OCI-LY3 (cell line): ENCODE results near the gene UMODL1.

Experiments used
- H2AFZ ChIP-seq: fragments of 200-600, 300-600 bp; shearing (Covaris generic); 2 replicates; pipeline ENCODE4 v1.6.0; 2014; ENCODE audit warnings: antibody characterized with exemption, low read depth, low read length
- H3K27ac ChIP-seq: fragments of 200-600, 300-600 bp; sonication (generic); 2 replicates; pipeline ENCODE4 v1.5.1; 2014; ENCODE audit warnings: mild to moderate bottlenecking, low read length, moderate library complexity, mixed read lengths
- H3K27me3 ChIP-seq: fragments of 200-600, 300-600 bp; sonication (generic); 2 replicates; pipeline ENCODE4 v1.6.1; 2014; ENCODE audit warnings: low read depth, low read length, mixed read lengths
- H3K36me3 ChIP-seq: fragments of 200-600, 300-600 bp; sonication (generic); replicated peaks from 2 replicates; pipeline ENCODE3; 2014; ENCODE audit warnings: low read depth, low read length, mixed read lengths
- H3K4me1 ChIP-seq: fragments of 300-600, 200-600 bp; sonication (generic); 2 replicates; pipeline ENCODE4 v1.6.1; 2014; ENCODE audit warnings: low read length, mixed read lengths
- H3K4me2 ChIP-seq: fragments of 200-600, 300-600 bp; sonication (generic); 2 replicates; pipeline ENCODE4 v1.6.1; 2014; ENCODE audit warnings: low read length, mixed read lengths
- H3K4me3 ChIP-seq: fragments of 300-600, 200-600 bp; sonication (generic); 2 replicates; pipeline ENCODE4 v1.5.1; 2014; ENCODE audit warnings: antibody characterized with exemption, mild to moderate bottlenecking, low read length, moderate library complexity
- H3K79me2 ChIP-seq: fragments of 300-600, 200-600 bp; shearing (Covaris generic); 2 replicates; pipeline ENCODE4 v1.6.1; 2014; ENCODE audit warnings: mild to moderate bottlenecking, low read length, mixed read lengths
- H3K9ac ChIP-seq: fragments of 300-600, 200-600 bp; shearing (Covaris generic); 2 replicates; pipeline ENCODE4 v1.6.0; 2014; ENCODE audit warnings: mild to moderate bottlenecking, low read length, moderate library complexity
- H3K9me3 ChIP-seq: fragments of 200-600, 300-600 bp; shearing (Covaris generic); 2 replicates; pipeline ENCODE4 v1.6.1; 2014; ENCODE audit warnings: low read length, mixed read lengths; ENCODE audit not compliant: insufficient read depth
- H4K20me1 ChIP-seq: fragments of 200-600, 300-600 bp; sonication (generic); 2 replicates; pipeline ENCODE4 v1.6.1; 2016; ENCODE audit warnings: low read length, mixed read lengths; ENCODE audit not compliant: insufficient read depth
- EZH2phosphoT487 ChIP-seq: fragments of 200-600 bp; shearing (Covaris generic); IDR thresholded peaks from 2 replicates; pipeline ENCODE4 v1.6.1; 2018; ENCODE audit warnings: antibody characterized with exemption, mixed run types, low read depth
- TF ChIP-seq, protein P1 (sequence below): fragments of 200-600, 300-600 bp; sonication (generic); IDR thresholded peaks from 2 replicates; pipeline ENCODE4 v1.5.1; 2014; ENCODE audit warnings: antibody characterized with exemption, low read length, low read depth

Gene UMODL1

DNA sequence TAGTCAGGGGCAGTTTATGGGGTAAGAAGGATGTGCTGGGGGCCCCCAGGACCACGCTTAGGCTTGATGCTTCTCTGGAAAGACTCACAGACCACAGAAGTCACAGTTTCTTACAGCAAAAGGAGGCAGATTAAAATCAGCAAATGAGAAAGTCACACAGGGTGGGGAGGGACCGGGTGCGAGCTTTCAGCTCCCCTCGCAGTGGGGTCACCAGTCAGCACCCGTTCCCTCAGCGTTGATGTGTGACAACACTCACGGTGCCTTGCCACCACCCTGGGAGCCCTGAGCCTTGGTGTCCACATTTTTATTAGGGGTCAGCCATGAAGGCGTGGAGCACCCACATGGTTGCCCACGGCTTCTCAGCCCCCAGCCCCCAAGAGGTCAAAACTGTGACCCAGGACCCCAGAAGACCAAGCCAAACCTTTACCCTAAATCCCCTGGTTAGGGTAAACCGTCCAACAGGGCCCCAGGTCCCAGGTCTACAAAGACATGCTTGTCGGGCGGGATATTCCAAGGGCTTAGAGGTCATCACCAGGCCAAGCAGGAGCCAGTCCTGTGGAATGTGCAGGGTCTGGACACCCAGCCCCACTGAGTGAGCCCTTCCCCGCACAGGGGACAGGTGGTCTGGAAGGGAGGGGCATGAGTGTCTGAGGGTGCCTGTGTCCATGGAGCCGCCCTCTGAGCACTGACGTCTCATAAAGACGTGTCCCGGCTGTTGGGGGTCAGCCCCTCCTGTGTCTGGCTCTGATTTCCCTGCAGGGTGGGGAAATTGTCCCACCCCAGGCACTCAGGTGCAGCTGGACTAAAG is 83.3 kb downstream of the UMODL1 start:
- H3K4me2 ChIP-seq: no peak overlapping the region
- no peaks in the 10 kb centered on the region for H3K79me2 ChIP-seq
- H4K20me1 ChIP-seq: no peaks in the 10 kb centered on the region
- TF ChIP-seq, protein P1, sequence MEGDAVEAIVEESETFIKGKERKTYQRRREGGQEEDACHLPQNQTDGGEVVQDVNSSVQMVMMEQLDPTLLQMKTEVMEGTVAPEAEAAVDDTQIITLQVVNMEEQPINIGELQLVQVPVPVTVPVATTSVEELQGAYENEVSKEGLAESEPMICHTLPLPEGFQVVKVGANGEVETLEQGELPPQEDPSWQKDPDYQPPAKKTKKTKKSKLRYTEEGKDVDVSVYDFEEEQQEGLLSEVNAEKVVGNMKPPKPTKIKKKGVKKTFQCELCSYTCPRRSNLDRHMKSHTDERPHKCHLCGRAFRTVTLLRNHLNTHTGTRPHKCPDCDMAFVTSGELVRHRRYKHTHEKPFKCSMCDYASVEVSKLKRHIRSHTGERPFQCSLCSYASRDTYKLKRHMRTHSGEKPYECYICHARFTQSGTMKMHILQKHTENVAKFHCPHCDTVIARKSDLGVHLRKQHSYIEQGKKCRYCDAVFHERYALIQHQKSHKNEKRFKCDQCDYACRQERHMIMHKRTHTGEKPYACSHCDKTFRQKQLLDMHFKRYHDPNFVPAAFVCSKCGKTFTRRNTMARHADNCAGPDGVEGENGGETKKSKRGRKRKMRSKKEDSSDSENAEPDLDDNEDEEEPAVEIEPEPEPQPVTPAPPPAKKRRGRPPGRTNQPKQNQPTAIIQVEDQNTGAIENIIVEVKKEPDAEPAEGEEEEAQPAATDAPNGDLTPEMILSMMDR: no peak
- no peak for TF ChIP-seq EZH2phosphoT487
- H3K9me3 ChIP-seq: no peaks in the 10 kb centered on the region
- H2AFZ ChIP-seq: no peak overlapping the region
- H3K36me3 ChIP-seq: no peaks in the 10 kb centered on the region
- H3K27ac ChIP-seq: no peak overlapping the region
- no peak overlapping the region for H3K9ac ChIP-seq
- no peak overlapping the region for H3K4me3 ChIP-seq
- no peaks in the 10 kb centered on the region for H3K27me3 ChIP-seq
- H3K4me1 ChIP-seq: no peaks in the 10 kb centered on the region

DNA sequence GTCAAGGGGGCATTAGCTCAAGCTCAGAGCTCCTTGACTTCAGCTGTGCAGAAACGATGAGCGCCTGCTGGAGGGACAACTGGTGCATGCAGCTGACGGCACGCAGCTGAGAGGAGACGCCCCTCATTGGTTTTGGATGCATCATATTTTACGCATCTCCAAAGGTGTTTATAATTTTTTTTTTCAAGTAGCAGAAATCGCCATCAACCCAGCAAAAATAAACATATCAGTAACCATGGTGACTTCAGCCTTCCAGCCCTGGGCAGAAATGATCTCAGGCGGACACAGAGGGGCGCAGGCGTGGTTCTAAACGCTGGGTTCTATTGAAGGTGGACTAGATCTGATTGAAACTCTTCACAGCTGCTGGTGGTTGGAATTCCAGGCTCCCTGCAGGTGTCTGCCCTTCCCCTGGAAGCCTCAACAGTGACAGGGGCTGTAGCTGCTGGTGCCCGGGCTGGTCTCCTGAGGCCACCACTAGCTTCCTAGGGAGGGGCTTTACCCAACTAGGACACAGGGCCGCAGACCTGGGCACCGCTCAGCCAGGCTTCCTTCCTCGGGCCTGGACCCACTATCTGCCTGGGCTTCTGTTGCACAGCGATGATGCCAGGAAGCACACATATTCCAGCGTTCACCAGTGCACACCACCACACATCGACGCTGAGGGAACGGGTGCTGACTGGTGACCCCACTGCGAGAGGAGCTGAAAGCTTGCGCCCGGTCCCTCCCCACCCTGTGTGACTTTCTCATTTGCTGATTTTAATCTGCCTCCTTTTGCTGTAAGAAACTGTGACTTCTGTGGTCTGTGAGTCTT is 84.1 kb downstream of the UMODL1 start:
- H3K4me3 ChIP-seq: no peak overlapping the region
- H3K4me1 ChIP-seq: no peaks in the 10 kb centered on the region
- H3K9ac ChIP-seq: no peak overlapping the region
- H3K9me3 ChIP-seq: no peaks in the 10 kb centered on the region
- no peak overlapping the region for H3K4me2 ChIP-seq
- TF ChIP-seq, protein P1: no peak
- TF ChIP-seq EZH2phosphoT487: no peak
- H3K36me3 ChIP-seq: no peaks in the 10 kb centered on the region
- no peaks in the 10 kb centered on the region for H4K20me1 ChIP-seq
- H2AFZ ChIP-seq: no peak overlapping the region
- H3K27me3 ChIP-seq: no peaks in the 10 kb centered on the region
- no peak overlapping the region for H3K27ac ChIP-seq
- no peaks in the 10 kb centered on the region for H3K79me2 ChIP-seq

DNA sequence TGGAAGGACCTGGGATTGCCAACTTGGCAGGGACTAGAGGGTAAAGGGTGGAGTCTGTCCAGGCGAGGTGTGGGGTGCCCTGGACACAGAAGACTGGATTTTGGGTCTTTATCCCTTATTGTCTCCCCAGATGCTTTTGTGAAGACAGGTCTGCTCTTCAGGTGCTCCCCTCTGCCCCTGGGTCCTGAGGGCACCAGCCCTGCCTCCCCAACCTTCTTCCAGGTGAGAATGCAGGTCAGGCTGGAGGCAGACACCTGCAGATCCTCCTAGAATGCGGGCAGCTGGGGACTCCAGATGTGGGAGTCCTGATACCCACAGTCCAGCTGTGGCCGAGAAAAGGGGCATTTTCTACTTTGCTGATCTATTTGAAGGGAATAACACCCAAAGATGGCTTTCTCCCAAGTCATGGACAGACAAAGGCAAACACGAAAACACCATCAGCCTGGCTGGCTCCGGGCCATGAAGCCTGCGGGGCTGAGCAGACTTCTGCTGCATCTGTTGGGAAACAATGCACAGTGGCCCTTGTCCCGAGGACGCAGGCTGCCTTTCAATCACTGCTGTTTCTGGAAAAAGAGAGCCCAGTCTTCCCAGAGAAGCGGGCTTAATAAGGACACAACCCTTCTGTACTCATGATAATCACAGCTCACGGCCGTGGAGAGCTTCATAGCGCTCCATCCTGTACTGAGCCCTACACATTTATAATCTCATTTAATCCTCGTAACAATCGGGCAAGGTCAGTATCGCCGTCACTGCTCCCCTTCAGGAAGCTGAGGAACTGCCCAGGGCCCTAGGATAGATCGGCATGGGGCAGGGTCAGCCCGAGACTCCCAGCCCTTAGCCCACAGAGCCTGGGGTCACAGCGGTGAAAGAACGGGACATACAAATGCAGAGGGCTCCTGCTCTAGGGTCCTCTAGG is 85.8 kb downstream of the UMODL1 start:
- Histone ChIP-seq H3K9ac (no peak overlapping the region), H3K4me1 (no peaks in the 10 kb centered on the region), H3K27me3 (no peaks in the 10 kb centered on the region), H3K36me3 (no peaks in the 10 kb centered on the region), H3K4me2 (no peak overlapping the region), H3K9me3 (no peaks in the 10 kb centered on the region), H3K27ac (no peak overlapping the region), H4K20me1 (no peaks in the 10 kb centered on the region), H3K4me3 (no peak overlapping the region), H2AFZ (no peak overlapping the region), H3K79me2 (no peaks in the 10 kb centered on the region)
- TF ChIP-seq EZH2phosphoT487: no peak
- TF ChIP-seq, protein P1: no peak
